Measurements from ENCODE around the gene EFHC2. TPM values are rescaled to one million over a fixed set of nuclear protein-coding genes. Genes with fewer than 3 reads are reported as not detected.

Gene EFHC2
- total RNA-seq, 1 experiment from 2014 or later: 1.1 TPM

DNA sequence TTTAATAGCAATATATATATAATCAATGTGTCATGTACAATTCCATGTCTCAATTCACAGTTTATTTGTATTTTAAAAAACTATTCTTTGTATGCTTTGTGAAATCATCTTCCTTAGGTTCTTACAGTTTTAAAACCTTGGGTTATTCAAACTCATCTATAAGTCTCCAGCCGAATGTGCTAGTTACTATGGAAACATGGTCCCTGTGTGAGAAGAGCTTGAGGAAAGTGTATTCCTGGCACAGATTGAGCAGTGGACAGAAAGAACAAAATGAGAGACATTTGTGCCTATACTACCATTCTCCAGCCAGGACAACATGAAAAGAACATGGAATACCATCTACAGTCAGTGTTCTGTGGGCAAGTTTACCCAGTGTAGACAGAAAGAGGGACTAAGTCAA, 103.4 kb downstream of the EFHC2 start:
- Histone ChIP-seq H2BK15ac (ENCODE audit: low read depth, low read length) (no peak overlapping the region), H3K23me2 (ENCODE audit: insufficient read length, low read depth, low read length, poor library complexity, severe bottlenecking) (no peaks in the 10 kb centered on the region), H4K91ac (ENCODE audit: insufficient read length, low read depth, low read length) (no peak overlapping the region), H3T11ph (ENCODE audit: low read length) (no peak overlapping the region), H3K56ac (ENCODE audit: insufficient read length, low read depth, low read length) (no peak overlapping the region), H2BK5ac (ENCODE audit: insufficient read length, low read length) (no peak overlapping the region), H3K4me1 (ENCODE audit: insufficient read depth, low read length) (no peaks in the 10 kb centered on the region), H4K8ac (replicated peaks; ENCODE audit: insufficient read length, low read depth, low read length) (no peak overlapping the region), H3K79me2 (ENCODE audit: insufficient read depth, low read length) (no peaks in the 10 kb centered on the region), H2AK5ac (ENCODE audit: insufficient read length, low read length) (no peak overlapping the region), H4K5ac (ENCODE audit: insufficient read length, low read depth, low read length) (no peak overlapping the region), H3K27ac (ENCODE audit: insufficient read length, low read depth, low read length) (no peak overlapping the region), H3K9ac (ENCODE audit: extremely low read depth, insufficient read length, low read length) (no peak overlapping the region), H2BK12ac (ENCODE audit: insufficient read length, low read depth, low read length) (no peak overlapping the region), H3K27me3 (ENCODE audit: insufficient read depth, low read length) (no peaks in the 10 kb centered on the region), H2BK20ac (ENCODE audit: low read depth, low read length, poor library complexity, severe bottlenecking) (no peak overlapping the region), H3K18ac (ENCODE audit: insufficient read length, low read depth, low read length) (no peak overlapping the region), H3K4me2 (ENCODE audit: insufficient read depth, insufficient read length, low read length) (no peak overlapping the region), H2BK120ac (ENCODE audit: low read depth, low read length, poor library complexity, severe bottlenecking) (no peak overlapping the region), H3K4ac (ENCODE audit: low read depth, low read length) (no peak overlapping the region), H3K23ac (ENCODE audit: insufficient read length, low read depth, low read length) (no peak overlapping the region), H4K20me1 (ENCODE audit: control insufficient read depth, insufficient read depth, insufficient read length) (no peaks in the 10 kb centered on the region), H3K9me3 (ENCODE audit: control insufficient read depth, low read depth, low read length) (peaks cover 34% of the 10 kb centered on the region), H3K79me1 (ENCODE audit: insufficient read depth, low read depth, low read length, poor library complexity, severe bottlenecking) (no peaks in the 10 kb centered on the region), H3K14ac (ENCODE audit: insufficient read depth, low read length) (no peak overlapping the region), H2AFZ (ENCODE audit: low read length) (no peak overlapping the region)
- H3K27ac Mint-ChIP-seq: no peak overlapping the region
- TF ChIP-seq, protein P1, sequence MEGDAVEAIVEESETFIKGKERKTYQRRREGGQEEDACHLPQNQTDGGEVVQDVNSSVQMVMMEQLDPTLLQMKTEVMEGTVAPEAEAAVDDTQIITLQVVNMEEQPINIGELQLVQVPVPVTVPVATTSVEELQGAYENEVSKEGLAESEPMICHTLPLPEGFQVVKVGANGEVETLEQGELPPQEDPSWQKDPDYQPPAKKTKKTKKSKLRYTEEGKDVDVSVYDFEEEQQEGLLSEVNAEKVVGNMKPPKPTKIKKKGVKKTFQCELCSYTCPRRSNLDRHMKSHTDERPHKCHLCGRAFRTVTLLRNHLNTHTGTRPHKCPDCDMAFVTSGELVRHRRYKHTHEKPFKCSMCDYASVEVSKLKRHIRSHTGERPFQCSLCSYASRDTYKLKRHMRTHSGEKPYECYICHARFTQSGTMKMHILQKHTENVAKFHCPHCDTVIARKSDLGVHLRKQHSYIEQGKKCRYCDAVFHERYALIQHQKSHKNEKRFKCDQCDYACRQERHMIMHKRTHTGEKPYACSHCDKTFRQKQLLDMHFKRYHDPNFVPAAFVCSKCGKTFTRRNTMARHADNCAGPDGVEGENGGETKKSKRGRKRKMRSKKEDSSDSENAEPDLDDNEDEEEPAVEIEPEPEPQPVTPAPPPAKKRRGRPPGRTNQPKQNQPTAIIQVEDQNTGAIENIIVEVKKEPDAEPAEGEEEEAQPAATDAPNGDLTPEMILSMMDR (conservative IDR thresholded peaks at IDR 0.05): no peak
- no CpG with 5 or more reads among the region's 1 CpG for whole genome bisulfite sequencing (ENCODE audit: extremely low coverage, insufficient read length, low lambda C conversion rate)
- no peaks in the 10 kb centered on the region; a peak in 2 of 7 replicates for H3K36me3 Mint-ChIP-seq (ENCODE audit: insufficient read depth in 1 of 3, low read depth in 3 of 3)
- H3K9me3 Mint-ChIP-seq: peaks cover 53 to 56% of the 10 kb centered on the region in 2 experiments
- peaks cover 12 to 20% of the 10 kb centered on the region in 2 experiments for H3K4me1 Mint-ChIP-seq
- no peaks in the 10 kb centered on the region for H3K27me3 Mint-ChIP-seq (ENCODE audit: low read depth)
- no peak overlapping the region for H3K4me3 Mint-ChIP-seq
- no peak for DNase-seq
